Activated T-cell treated with anti-CD3 and anti-CD28 coated beads, Interleukin-2, amount 50 U/mL, for 1 hour (primary cell): ENCODE data around the gene ABCB9.
A peak's percentile ranks its signal among the peaks of the same experiment; 100 is the strongest.
"Not testable (repeated sequence)": the region's sequence is repeated elsewhere in the genome, so short reads cannot be mapped to it uniquely, and the experiment has no call there.

Experiments
- DNase-seq: peaks from one replicate; pipeline ENCODE4 v3.0.0-alpha.2; 2020

ABCB9 gene

DNA sequence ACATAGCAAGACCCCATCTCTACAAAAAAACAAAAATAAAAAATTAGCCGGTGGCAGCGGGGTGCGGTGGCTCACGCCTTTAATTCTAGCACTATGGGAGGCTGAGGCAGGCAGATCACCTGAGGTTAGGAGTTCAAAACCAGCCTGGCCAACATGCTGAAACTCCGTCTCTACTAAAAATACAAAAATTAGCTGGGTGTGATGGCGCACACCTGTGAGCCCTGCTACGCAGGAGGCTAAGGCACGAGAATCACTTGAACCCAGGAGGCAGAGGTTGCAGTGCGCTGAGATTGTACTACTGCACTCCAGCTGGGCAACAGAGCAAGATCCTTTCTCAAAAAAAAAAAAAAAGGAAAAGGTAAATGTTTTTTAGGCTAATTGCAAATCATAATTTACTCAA, 73.5 kb downstream of the ABCB9 start:
- not testable (repeated sequence) for DNase-seq

DNA sequence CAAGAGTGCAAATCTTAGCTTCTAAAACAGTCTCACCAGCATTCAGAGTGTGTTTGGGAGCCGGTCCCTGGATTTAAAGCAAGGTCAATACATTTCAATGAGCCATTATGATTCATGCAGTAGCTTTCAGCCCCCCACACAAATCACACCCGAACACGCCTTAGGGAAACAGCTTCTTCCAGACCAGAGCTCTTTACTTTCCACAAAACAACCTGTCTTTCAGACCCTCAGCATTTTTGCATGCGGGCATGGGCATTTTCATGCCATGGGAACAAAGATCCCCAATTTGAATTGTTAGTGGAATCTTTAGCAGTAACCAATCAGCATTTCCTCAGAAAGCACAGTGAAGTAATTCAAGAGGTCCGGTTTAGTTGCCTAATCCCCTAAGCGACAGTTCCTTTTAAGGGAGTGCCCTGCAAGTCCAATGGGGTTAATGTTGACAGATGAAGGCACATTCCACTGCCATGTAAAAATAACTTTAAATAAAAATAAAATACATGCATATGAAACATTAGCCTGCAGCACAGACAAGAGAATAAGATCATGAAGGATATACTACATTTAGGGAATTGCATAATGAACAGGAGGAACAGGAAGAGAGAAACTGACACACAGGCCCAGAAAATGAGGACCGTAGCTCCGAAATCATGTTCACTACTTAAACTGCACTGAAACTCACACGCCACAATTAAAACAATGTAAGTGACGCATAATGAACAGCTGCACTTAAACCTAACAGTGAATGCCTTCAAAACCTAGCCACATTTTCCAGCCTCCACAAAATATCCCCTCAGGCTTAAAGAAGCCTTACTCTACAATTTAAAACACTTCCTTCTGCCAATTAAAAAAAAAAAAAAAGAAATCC, 74.4 kb downstream of the ABCB9 start:
- no peak for DNase-seq

GRCh38 chr12:122889761-122890520, 76.3 kb downstream of the ABCB9 start:
- DNase-seq, result no peak

DNA sequence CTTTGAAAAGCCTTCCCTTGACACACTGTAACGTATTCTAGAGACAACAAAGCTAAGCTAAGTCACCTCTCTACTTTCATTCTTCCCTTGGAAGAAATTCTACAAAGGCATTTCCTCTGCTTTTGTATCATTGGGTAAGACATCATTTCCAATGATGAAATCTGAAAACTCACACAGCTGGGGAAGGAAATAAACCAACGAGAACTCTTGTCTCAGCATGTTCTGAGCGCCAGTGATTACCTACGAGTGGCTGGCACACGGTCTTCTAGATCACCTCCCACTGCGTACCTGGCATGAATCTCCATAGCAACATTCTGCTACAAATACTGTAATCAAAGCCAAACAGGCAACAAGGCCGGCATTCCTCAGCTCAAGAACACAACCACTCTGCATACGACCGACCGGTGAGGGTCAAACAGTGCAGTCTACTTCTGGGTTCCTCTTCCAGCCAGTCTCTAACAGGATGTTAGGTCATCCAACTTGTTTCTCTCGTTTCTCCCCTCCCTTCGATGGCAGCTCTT, 78.0 kb downstream of the ABCB9 start:
- peak; percentile 62 for DNase-seq

DNA sequence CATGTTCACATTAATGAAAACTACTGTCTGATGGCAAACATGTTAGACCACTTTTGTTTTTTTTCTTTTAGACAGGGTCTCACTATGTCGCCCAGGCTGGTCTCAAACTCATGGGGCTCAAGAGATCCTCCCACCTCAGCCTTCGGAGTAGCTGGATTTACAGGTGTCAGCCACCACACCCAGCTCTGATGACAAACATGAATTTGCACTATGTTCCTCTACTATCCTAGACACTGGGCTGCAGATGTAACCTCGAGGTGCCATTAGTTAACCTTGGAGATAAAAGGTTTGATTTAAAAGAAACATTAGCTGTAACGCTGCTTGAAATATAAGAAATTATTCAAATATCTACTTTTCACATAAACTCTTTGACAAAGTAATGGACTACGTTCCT, 78.4 kb downstream of the ABCB9 start:
- no peak for DNase-seq

DNA sequence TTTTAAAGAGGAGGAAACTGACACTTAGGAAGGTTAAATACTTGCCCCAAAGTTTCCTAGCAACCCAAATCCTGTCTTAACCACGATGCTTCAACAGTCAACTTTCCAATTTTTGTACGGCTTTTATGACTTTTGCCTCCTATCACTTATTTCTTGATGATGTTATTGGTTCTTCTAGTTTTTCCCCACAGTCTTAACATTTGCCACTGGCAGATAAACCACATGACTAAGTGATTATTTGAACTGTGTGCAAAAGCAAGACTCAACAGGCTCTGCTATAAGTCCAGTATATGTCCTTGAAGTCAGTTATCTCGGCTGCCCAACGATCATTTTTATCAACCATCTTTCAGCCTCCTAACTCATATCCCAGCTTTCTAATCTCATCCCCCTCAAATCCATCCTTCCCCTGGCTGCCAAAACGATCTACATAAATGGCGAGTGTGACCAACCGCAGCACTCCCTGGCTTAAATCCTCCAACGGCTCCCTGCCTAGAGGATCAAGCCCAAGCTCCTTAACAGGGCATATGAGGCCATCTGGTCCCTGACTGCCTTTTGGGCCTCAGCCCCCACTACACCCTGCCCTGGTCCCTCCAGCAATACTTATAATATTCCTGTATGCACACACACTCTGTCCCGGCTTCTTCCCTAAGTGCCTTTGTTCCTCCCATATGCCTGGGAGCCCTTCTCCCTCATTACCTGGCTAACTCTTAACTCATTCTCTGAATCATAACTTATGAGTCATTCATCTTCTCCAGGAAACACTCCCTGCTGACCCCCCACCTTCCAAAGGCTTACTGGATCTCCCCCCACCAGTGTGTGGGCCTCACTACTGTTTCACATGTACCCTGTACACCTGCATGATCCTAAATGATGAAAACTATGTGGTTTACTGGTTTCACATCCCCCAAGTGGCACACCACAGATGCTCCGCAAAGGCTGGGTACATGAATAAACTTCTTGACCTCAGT, 79.1 kb downstream of the ABCB9 start:
- no peak for DNase-seq

DNA sequence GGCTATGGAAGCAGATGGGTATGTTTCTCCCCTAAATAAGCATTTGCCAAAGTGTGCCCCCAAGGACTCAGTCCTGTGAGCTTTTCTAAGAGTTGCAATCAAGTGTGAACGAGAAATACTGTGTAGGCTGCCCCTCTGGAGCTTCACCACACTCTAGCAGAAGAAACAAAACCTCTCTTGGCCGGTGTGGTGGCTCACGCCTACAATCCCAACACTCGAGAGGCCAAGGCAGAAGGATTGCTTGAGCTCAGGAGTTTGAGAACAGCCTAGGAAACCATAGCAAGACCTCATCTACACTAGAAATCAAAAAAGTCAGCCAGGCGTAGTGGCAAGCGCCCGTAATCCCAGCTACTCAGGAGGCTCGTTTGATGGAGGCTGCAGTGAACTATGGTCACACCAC, 80.1 kb downstream of the ABCB9 start:
- no peak for DNase-seq

- DNase-seq, result no peak
Observed at GRCh38 chr12:122884860-122885259, 81.4 kb downstream of the ABCB9 start.

DNA sequence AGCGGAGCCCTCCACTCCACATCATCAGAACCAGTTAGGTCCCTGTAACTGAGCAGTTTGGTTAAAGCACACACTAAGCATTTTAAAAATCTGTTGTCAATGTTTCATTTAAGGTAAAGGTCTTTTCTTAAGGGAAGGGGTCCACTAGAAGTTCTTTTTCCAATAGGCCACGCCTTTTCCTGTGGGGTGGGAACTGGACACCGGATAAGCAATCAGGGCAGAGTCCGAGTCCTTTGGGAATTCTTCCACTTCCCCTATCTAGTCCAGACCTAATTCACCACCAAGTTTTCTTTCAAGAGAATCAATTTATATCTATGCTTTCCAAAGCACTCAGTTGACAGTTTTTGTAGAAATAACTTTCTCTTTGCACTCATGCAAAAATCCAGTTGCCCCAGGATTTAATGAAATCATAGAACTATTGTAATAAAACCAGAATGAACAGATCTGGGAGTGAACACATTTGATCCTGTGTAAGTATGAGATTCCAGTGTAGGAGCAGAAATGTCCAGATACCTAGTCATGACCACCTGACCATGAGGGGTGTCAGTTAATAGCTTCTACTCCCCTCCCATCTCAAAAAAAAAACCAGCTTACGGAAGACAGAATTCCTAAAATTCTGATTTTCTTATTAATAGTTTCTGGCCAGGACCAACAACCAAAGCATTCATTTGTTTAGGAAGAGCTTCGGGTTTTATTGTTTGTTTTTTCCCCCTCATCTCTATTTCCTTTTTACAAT, 82.0 kb downstream of the ABCB9 start:
- no peak for DNase-seq

GRCh38 chr12:122882908-122883558, 83.2 kb downstream of the ABCB9 start:
- DNase-seq, result no peak

- DNase-seq, result no peak
Observed at GRCh38 chr12:122880668-122881067, 85.6 kb downstream of the ABCB9 start.

GRCh38 chr12:122880155-122880667, 86.1 kb downstream of the ABCB9 start:
- no peak for DNase-seq
